GM23248 (cell line): ENCODE data around the gene PRMT1. TPM values are rescaled to one million over a fixed set of nuclear protein-coding genes. Genes with fewer than 3 reads are reported as not detected.

Experiments
- DNase-seq: peaks from one replicate; pipeline ENCODE4 v3.0.0-alpha.2; 2015
- H2AFZ ChIP-seq: fragments of 200-600 bp; sonication (generic); 2 replicates; pipeline ENCODE4 v1.6.1; 2016; ENCODE audit warnings: antibody characterized with exemption
- H3F3A ChIP-seq: fragments of 200-600 bp; sonication (generic); 2 replicates; pipeline ENCODE4 v1.6.1; 2016; ENCODE audit warnings: mild to moderate bottlenecking, antibody characterized with exemption, mixed run types; ENCODE audit not compliant: insufficient read depth
- H3K27ac ChIP-seq: fragments of 200-600 bp; sonication (generic); 2 replicates; pipeline ENCODE4 v1.5.1; 2016; ENCODE audit warnings: mild to moderate bottlenecking
- H3K27me3 ChIP-seq: fragments of 200-600 bp; sonication (generic); replicated peaks from 2 replicates; pipeline ENCODE4 v1.6.1; 2016; ENCODE audit warnings: mild to moderate bottlenecking; ENCODE audit not compliant: insufficient read depth
- H3K36me3 ChIP-seq: fragments of 200-600 bp; sonication (generic); 2 replicates; pipeline ENCODE4 v1.6.1; 2016; ENCODE audit warnings: low read depth, mild to moderate bottlenecking
- H3K4me1 ChIP-seq: fragments of 200-600 bp; sonication (generic); 2 replicates; pipeline ENCODE4 v1.6.1; 2016; ENCODE audit warnings: mild to moderate bottlenecking; ENCODE audit not compliant: insufficient read depth
- H3K4me2 ChIP-seq: fragments of 200-600 bp; sonication (generic); one replicate; pipeline ENCODE4 v1.6.1; 2016; ENCODE audit warnings: mild to moderate bottlenecking; ENCODE audit not compliant: unreplicated experiment
- H3K4me3 ChIP-seq: fragments of 200-600 bp; sonication (generic); 2 replicates; pipeline ENCODE4 v1.5.1; 2016; ENCODE audit warnings: mild to moderate bottlenecking
- H3K79me2 ChIP-seq: fragments of 200-600 bp; sonication (generic); 2 replicates; pipeline ENCODE4 v1.6.1; 2016; ENCODE audit warnings: mild to moderate bottlenecking; ENCODE audit not compliant: insufficient read depth
- H3K9ac ChIP-seq: fragments of 200-600 bp; sonication (generic); 2 replicates; pipeline ENCODE4 v1.6.1; 2016; ENCODE audit warnings: mild to moderate bottlenecking
- H3K9me2 ChIP-seq: fragments of 200-600 bp; sonication (generic); 2 replicates; pipeline ENCODE4 v1.6.1; 2016; ENCODE audit warnings: mixed run types, mild to moderate bottlenecking, moderate library complexity; ENCODE audit not compliant: insufficient read depth
- H3K9me3 ChIP-seq: fragments of 200-600 bp; sonication (generic); one replicate; pipeline ENCODE4 v1.6.1; 2017; ENCODE audit warnings: low read depth
- H4K20me1 ChIP-seq: fragments of 200-600 bp; sonication (generic); 2 replicates; pipeline ENCODE4 v1.6.0; 2016; ENCODE audit not compliant: insufficient read depth
- EZH2 ChIP-seq: fragments of 200-600 bp; sonication (generic); IDR thresholded peaks from 2 replicates; pipeline ENCODE4 v1.6.1; 2018; ENCODE audit warnings: antibody characterized with exemption, mild to moderate bottlenecking; ENCODE audit not compliant: insufficient read depth, poor library complexity, severe bottlenecking
- EZH2phosphoT487 ChIP-seq: fragments of 200-600 bp; sonication (generic); IDR thresholded peaks from 2 replicates; pipeline ENCODE4 v1.6.1; 2018; ENCODE audit warnings: antibody characterized with exemption, moderate library complexity, mild to moderate bottlenecking, low read depth; ENCODE audit not compliant: insufficient read depth
- WGBS, 2 experiments: methylation state at CpG; one replicate each; pipeline ENCODE4 v1.1.6; 2015 to 2017; ENCODE audit warnings: low lambda C conversion rate in 2 of 2, low coverage in 1 of 2; ENCODE audit errors: missing lambda C conversion rate in 2 of 2; 5-methylcytosine and 5-hydroxymethylcytosine counted together
- in situ Hi-C: fragments of 300-500 bp; cut with MboI; formaldehyde crosslinking; loops from 2 replicates; pipeline ENCODE4 v1.15.0; 2020
- polyA plus RNA-seq: library from polyadenylated mRNA; unstranded; fragments of >200 nt; fragmentation: Nextera tagmentation; extraction: Ambion mirVana; gene quantifications from 2 replicates; pipeline ENCODE4 v1.2.1, GENCODE V29; 2016
- total RNA-seq: library from RNA; depleted of rRNA; stranded (reverse); fragments of >200 nt; shearing (Covaris generic); gene quantifications from 2 replicates; pipeline ENCODE4 v1.2.3, GENCODE V29; 2014

PRMT1 gene
- total and polyA plus RNA-seq, 2 experiments from 2014 or later, result 164 to 192 TPM

GRCh38 chr19:49696115-49696514, 19.0 kb downstream of the PRMT1 start:
- Histone ChIP-seq H3K27ac (no peak overlapping the region), H3K4me2 (no peak overlapping the region), H3K9ac (no peak overlapping the region), H2AFZ (no peak overlapping the region), H3K27me3 (no peaks in the 10 kb centered on the region), H3K9me2 (no peaks in the 10 kb centered on the region), H3K9me3 (no peaks in the 10 kb centered on the region), H3K79me2 (no peaks in the 10 kb centered on the region), H3K4me3 (no peak overlapping the region), H4K20me1 (no peaks in the 10 kb centered on the region), H3F3A (no peaks in the 10 kb centered on the region), H3K4me1 (0 out of 2 replicates have a peak, but pooled peaks cover 4% of the 10 kb centered on the region), H3K36me3 (no peaks in the 10 kb centered on the region)
- TF ChIP-seq EZH2phosphoT487 (no peak), EZH2 (no peak)
- DNase-seq, result no peak
- WGBS, 2 experiments, result 74 to 77% methylated on average over 6 of the region's 6 CpGs
- in situ Hi-C loops, result no loop called here

- TF ChIP-seq EZH2phosphoT487 (no peak), EZH2 (no peak)
- H3K27ac ChIP-seq, result no peak overlapping the region
- no peaks in the 10 kb centered on the region for H3K9me2 ChIP-seq
- DNase-seq, result no peak
- no peak overlapping the region for H3K4me3 ChIP-seq
- no peaks in the 10 kb centered on the region for H3K9me3 ChIP-seq
- no peak overlapping the region for H2AFZ ChIP-seq
- H3K27me3 ChIP-seq, result no peaks in the 10 kb centered on the region
- H4K20me1 ChIP-seq, result no peaks in the 10 kb centered on the region
- H3K79me2 ChIP-seq, result no peaks in the 10 kb centered on the region
- no peaks in the 10 kb centered on the region for H3K36me3 ChIP-seq
- in situ Hi-C loops, result no loop called here
- WGBS, 2 experiments, result 86 to 87% methylated on average over 7 of the region's 7 CpGs
- no peak overlapping the region for H3K9ac ChIP-seq
- H3F3A ChIP-seq, result no peaks in the 10 kb centered on the region
- H3K4me2 ChIP-seq, result no peak overlapping the region
- no peaks in the 10 kb centered on the region for H3K4me1 ChIP-seq
Observed at GRCh38 chr19:49696865-49697264, 19.8 kb downstream of the PRMT1 start.

- H3K9me3 ChIP-seq, result no peaks in the 10 kb centered on the region
- no peak overlapping the region for H2AFZ ChIP-seq
- H3K9me2 ChIP-seq, result no peaks in the 10 kb centered on the region
- H3K27ac ChIP-seq, result no peak overlapping the region
- H3K4me3 ChIP-seq, result no peak overlapping the region
- no peaks in the 10 kb centered on the region for H3K79me2 ChIP-seq
- no peak for DNase-seq
- H3K4me1 ChIP-seq, result no peaks in the 10 kb centered on the region
- H3K27me3 ChIP-seq, result no peaks in the 10 kb centered on the region
- 91 to 97% methylated on average over 5 of the region's 5 CpGs for WGBS, 2 experiments
- no peaks in the 10 kb centered on the region for H4K20me1 ChIP-seq
- TF ChIP-seq EZH2phosphoT487 (no peak), EZH2 (no peak)
- no peaks in the 10 kb centered on the region for H3K36me3 ChIP-seq
- H3K4me2 ChIP-seq, result no peak overlapping the region
- in situ Hi-C loops, result no loop called here
- H3K9ac ChIP-seq, result no peak overlapping the region
- H3F3A ChIP-seq, result no peaks in the 10 kb centered on the region
Observed at GRCh38 chr19:49699364-49699763, 22.3 kb downstream of the PRMT1 start.

- in situ Hi-C loops, result no loop called here
- H3K27me3 ChIP-seq, result no peaks in the 10 kb centered on the region
- H4K20me1 ChIP-seq, result no peaks in the 10 kb centered on the region
- TF ChIP-seq EZH2 (no peak), EZH2phosphoT487 (no peak)
- no peak overlapping the region for H3K27ac ChIP-seq
- DNase-seq, result no peak
- 61 to 66% methylated on average over 11 of the region's 11 CpGs for WGBS, 2 experiments
- H3K9ac ChIP-seq, result no peak overlapping the region
- H3K9me2 ChIP-seq, result no peaks in the 10 kb centered on the region
- no peaks in the 10 kb centered on the region for H3K4me1 ChIP-seq
- no peaks in the 10 kb centered on the region for H3K36me3 ChIP-seq
- H3K9me3 ChIP-seq, result no peaks in the 10 kb centered on the region
- H3K4me2 ChIP-seq, result no peak overlapping the region
- H3K79me2 ChIP-seq, result no peaks in the 10 kb centered on the region
- H2AFZ ChIP-seq, result no peak overlapping the region
- H3K4me3 ChIP-seq, result no peak overlapping the region
- no peaks in the 10 kb centered on the region for H3F3A ChIP-seq
Observed at GRCh38 chr19:49700563-49700962, 23.5 kb downstream of the PRMT1 start.

GRCh38 chr19:49701271-49701786, 24.3 kb downstream of the PRMT1 start:
- Histone ChIP-seq H3K36me3 (no peaks in the 10 kb centered on the region), H4K20me1 (no peaks in the 10 kb centered on the region), H3K9me2 (no peaks in the 10 kb centered on the region), H3K27ac (no peak overlapping the region), H3K27me3 (no peaks in the 10 kb centered on the region), H3K4me1 (no peaks in the 10 kb centered on the region), H3K4me3 (no peak overlapping the region), H3K4me2 (no peak overlapping the region), H3K9ac (no peak overlapping the region), H2AFZ (no peak overlapping the region), H3K9me3 (no peaks in the 10 kb centered on the region), H3F3A (no peaks in the 10 kb centered on the region), H3K79me2 (no peaks in the 10 kb centered on the region)
- no peak for TF ChIP-seq EZH2phosphoT487
- DNase-seq, result no peak
- WGBS, 2 experiments, result 73 to 80% methylated on average over 6 to 40 of the region's 40 CpGs
- in situ Hi-C loops, result no loop called here
